PFSK-1 (cell line): ENCODE data around the gene RORB.

ENCODE experiments used
- REST ChIP-seq, 2 experiments: IDR thresholded peaks; 2 replicates each; pipeline versions ENCODE4 v1.6.1 to v1.8.0; 2011 to 2012; ENCODE audit warnings: low read depth in 2 of 2, low read length in 2 of 2, control low read depth in 1 of 2, inconsistent platforms in 1 of 2, mild to moderate bottlenecking in 1 of 2, moderate library complexity in 1 of 2; ENCODE audit not compliant: insufficient read depth in 1 of 2
- SIN3A ChIP-seq: IDR thresholded peaks from 2 replicates; pipeline ENCODE4 v1.6.1; 2012; ENCODE audit warnings: mild to moderate bottlenecking, low read length, moderate library complexity, borderline replicate concordance; ENCODE audit not compliant: insufficient read depth
- TAF1 ChIP-seq: IDR thresholded peaks from 2 replicates; pipeline ENCODE4 v1.6.1; 2012; ENCODE audit warnings: low read length, control low read depth, borderline replicate concordance; ENCODE audit not compliant: insufficient read depth

- TF ChIP-seq REST (IDR thresholded peaks at IDR 0.05; ENCODE audit: insufficient read depth in 1 of 2, low read depth in 2 of 2, low read length in 2 of 2): no peak
- TF ChIP-seq TAF1: no peak
- no peak for TF ChIP-seq SIN3A
Observed at GRCh38 chr9:74726581-74726980, 229.4 kb downstream of the RORB start.
